GM12872 (cell line): ENCODE measurements around the gene PRELID2.

ENCODE experiments used
- CTCF ChIP-seq: IDR thresholded peaks from 3 replicates; pipeline ENCODE4 v1.5.1; 2011; ENCODE audit warnings: low read depth, mild to moderate bottlenecking, low read length, moderate library complexity; ENCODE audit not compliant: insufficient read depth

Gene PRELID2

GRCh38 chr5:145859897-145860296, 24.8 kb upstream of the PRELID2 start:
- TF ChIP-seq CTCF, result peak; percentile 32; the same call in 1 of the 3 replicates

- TF ChIP-seq CTCF, result no peak
Measured at GRCh38 chr5:145859453-145859852, 24.3 kb upstream of the PRELID2 start.

- no peak for TF ChIP-seq CTCF
Measured at GRCh38 chr5:145858959-145859358, 23.8 kb upstream of the PRELID2 start.

GRCh38 chr5:145856285-145856818, 21.2 kb upstream of the PRELID2 start:
- TF ChIP-seq CTCF, result no peak

- no peak for TF ChIP-seq CTCF
Measured at GRCh38 chr5:145855763-145856267, 20.7 kb upstream of the PRELID2 start.

- no peak for TF ChIP-seq CTCF
Measured at GRCh38 chr5:145854651-145855258, 19.6 kb upstream of the PRELID2 start.

GRCh38 chr5:145853781-145854376, 18.7 kb upstream of the PRELID2 start:
- TF ChIP-seq CTCF, result no peak
